NCI-H2081 treated with DMSO at 0.1 percent for 48 hours (cell line): ENCODE results near the gene SMAGP.
"Not testable (repeated sequence)": the region's sequence is repeated elsewhere in the genome, so short reads cannot be mapped to it uniquely, and the experiment has no call there.

ENCODE experiments used
- DNase-seq: peaks from one replicate; lab custom pipeline; 2025; lab: John Stamatoyannopoulos, UW

The SMAGP gene, protein sequence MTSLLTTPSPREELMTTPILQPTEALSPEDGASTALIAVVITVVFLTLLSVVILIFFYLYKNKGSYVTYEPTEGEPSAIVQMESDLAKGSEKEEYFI

DNA sequence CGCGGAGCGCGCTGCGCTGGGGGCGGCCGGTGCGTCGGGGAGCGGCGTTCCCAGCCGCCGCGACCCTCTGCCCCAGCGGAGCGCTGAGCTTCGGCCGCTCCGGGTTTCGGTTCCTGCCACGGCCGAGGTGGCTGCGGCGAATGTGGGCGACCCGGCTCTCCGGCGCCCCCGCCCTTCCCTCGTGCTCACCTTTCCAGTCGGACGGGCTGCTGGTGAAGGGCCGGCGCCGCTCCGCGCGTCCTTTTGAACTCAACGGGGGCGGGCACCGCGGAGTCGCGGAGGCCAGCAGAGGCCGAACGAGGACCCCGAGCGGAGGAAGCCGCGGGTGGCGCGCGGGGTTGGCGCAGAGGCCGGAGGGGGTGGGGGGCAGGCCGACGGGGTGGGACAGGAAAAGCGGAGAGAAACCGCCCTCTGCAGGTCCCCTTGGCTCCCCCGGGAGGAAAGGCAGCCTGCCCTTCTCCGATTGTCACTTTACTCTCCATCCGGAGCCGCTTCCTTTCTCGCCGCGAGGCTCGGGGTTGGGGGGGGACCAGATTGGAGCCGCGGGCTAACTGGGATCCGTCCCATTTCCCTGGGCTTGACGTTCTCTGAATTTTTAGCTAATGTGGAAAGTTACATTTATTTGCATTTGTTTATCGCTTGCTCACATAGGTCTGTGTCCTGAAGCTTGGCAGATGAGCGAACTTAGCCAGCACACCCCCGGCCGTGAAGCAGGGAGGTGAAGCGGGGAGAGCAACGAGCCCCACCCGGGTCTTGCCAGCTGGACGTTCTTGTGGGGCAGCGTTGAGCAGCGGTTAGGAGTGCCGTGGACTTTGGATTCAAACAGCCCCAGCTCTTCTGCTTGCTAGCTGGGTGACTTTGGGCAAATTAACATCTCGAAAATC, at the start of gene SMAGP:
SMAGP (minus strand) TSS at position 349 of the 884 bp plus-strand sequence. CDS start 1,137 bp downstream, outside the sequence.
- DNase-seq = no peak

DNA sequence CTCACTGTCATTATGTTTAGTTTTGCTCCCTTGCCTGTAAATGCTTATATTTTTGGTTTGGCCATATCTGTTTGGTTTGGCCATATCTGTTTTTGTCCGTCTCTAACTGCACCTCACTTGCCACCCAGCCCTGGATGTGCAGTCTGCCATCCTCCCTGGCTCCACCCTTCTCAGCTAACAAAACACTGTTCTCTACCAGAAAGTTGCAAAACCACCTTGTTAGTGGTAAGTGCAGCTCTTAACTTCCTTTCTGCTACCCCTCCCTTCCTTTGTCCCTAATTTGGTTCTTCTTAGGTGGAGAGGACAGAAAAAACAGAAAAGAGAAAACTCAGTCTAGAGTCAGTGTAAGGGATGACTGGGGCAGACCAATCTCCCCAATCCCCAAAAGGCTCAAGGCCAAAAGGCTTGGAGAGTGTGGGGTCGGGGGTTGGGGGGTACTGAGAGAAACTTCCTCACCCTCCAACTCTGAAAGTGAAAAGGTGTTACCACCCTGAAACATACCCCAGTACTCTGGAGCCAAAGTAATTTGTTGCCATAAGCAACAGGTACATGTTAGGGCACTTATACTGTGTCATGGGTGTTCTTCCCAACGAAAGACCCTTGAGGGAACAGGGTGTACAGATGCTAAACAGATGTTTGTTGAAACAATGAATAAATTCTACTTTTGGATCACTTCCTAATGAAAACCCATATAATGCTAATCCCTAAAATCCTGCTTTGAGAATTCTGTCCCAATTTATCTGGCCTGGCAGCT, 48.8 kb upstream of the SMAGP start:
- DNase-seq = no peak

DNA sequence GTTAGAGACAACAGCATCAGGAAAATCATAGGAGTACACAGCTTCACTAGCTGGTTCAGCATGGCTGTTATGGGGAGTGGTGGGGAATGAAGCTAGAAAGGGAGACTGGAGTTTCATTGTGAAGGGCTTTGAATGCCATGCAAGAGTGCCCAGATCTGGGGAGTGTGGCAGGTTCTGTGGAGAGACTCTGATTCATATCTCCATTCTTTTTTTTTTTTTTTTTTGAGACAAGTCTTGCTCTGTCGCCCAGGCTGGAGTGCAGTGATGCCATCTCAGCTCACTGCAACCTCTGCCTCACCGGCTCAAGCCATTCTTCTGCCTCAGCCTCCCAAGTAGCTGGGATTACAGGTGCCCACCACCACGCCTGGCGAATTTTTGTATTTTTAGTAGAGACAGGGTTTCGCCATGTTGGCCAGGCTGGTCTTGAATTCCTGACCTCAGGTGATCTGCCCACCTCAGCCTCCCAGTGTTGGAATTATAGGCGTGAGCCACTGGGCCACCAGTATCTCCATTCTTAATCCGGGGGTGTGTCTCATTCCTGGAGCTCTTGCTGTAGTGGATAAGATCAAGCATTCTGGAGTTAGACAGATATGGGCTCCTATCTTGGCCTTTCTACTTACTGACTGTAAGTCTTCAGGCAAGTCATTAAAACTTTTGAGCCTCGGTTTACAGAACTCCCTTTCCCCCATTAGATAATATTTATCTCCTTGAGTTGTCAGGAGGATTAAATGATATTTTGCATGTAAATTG, 48.0 kb upstream of the SMAGP start:
- DNase-seq = not testable (repeated sequence)

DNA sequence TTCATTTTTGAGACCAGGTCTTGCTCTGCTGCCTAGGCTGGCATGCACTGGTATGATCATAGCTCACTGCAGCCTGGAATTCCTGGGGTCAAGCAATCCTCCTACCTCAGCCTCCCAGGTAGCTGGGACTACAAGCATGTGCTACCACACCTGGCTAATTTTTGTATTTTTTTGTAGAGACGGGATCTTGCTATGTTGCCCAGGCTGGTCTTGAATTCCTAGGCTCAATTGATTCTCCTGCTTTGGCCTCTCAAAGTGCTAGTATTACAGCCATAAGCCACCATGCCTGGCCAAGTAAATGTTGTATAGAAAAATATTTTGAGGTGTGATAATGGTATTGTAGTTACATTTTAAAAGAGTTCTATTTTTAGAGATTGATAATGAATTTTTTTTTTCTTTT, 41.2 kb upstream of the SMAGP start:
- DNase-seq = no peak

DNA sequence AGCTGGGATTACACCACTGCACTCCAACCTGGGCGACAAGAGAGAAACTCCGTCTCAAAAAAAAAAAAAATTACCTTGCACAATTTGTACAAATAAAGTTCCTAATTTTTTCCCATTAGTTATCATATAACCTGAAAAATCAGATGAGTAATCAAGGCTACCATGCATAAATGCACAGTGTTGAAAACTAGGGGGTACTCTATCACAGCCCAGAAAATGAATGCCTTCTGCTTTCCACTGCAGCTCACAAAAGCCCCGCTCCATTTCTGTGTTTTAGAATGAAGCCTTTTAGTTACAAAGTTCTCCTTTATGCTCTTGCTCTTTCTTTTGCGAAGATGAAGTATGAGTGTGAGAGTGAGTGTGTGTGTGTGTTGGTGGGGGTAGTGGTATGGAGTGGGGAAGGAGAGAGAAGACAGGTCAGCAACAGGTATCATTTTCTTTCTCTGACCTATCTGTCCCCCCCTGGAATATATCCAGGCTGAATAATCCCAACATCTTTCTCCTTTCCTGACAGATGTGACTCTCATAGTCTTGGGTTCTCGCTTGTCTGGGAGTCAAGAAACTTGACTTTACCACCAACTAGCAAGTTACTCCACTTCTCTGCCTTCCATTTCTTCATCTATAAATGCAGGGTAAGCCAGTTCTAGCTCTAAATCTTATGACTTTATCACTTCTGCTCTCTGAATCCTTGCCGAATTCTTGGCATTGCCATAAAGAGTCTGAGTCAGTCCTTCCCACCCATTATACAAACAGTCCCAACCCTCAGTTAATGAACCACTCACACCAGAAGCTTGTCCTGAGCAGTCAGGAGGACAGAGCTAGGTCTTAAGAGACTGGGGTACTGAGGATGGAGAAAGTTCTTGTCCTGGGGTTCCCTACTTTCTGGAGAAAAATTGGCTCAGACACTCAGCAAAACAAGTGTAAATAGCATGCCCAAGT, 37.7 kb upstream of the SMAGP start:
- no peak for DNase-seq

DNA sequence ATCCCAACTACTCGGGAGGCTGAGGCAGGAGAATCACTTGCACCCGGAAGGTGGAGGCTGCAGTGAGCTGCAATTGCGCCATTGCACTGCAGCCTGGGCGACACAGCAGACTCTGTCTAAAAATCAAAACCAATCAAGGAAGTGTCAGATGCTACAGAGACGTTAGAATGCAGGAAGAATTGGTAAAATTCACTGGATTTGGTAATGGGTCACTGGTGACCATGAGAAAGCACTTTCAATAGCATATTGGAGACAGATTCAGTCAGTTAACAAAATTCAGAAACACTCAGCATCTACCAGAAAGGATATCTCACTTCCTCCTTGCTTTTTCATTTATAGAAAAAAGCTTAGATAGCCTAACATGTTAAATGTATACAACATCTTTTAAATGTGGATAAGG, 36.3 kb upstream of the SMAGP start:
- DNase-seq = no peak

DNA sequence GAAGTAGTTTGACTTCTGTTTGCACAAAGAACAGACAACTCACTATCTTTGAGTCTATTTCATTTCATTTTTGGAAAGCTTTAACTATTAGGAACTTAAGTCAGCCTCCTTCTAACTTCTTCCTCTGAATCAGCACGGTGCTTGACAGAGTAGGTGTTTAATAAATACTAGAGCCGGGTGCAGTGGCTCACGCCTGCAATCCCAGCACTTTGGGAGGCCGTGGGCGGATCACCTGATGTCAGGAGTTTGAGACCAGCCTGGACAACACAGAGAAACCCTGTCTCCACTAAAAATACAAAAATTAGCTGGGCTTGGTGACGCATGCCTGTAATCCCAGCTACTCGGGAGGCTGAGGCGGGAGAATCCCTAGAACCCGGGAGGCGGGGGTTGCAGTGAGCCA, 30.6 kb upstream of the SMAGP start:
- not testable (repeated sequence) for DNase-seq

DNA sequence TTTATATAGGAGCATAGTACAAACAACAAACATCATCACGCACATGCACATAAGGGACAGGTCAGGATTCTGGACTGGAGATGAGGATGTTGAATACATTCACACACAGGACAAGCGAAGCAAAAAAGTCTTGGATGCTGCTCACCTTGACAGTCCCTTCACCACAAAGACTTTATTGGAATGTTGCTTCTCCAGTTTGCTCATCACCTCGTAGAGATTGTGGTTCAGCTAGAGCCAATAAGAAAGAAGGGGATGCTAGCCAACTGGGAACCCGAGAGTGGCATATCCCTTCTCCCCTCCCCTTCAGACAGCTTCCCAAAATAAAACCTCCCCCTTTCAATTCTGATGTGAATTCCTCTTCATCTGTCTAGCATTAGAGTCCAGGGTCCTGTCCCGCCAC, 25.4 kb upstream of the SMAGP start:
- no peak for DNase-seq

DNA sequence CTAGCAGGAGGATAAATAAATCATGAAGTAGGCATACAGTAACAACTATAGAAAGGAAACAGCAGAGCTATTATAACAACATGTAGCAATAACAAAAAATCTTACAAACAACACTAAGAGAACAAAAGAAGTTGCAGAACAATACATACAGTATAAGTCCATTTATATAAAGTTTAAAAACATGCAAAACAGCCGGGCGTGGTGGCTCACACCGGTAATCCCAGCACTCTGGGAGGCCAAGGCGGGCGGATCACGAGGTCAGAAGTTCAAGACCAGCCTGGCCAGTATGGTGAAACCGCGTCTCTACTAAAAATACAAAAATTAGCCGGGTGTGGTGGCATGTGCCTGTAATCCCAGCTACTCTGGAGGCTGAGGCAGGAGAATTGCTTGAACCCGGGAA, 23.9 kb upstream of the SMAGP start:
- not testable (repeated sequence) for DNase-seq

DNA sequence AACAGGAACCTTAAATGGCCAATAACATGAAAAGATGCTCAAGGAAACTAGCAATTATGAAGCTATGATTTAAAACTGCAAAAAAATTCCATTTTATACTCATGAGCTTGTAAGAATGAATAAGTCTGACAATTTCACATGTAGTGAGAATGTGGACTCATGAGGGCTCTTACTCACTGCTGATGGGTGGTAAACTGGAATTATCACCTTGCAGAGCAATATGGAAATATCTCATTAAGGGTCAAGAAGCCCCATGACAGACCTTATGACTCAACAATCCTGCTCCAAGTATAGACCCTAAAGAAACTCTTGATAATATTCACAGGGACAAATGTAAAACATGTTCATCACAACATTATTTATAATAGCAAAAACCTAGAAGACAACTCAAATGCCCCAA, 23.5 kb upstream of the SMAGP start:
- no peak for DNase-seq

DNA sequence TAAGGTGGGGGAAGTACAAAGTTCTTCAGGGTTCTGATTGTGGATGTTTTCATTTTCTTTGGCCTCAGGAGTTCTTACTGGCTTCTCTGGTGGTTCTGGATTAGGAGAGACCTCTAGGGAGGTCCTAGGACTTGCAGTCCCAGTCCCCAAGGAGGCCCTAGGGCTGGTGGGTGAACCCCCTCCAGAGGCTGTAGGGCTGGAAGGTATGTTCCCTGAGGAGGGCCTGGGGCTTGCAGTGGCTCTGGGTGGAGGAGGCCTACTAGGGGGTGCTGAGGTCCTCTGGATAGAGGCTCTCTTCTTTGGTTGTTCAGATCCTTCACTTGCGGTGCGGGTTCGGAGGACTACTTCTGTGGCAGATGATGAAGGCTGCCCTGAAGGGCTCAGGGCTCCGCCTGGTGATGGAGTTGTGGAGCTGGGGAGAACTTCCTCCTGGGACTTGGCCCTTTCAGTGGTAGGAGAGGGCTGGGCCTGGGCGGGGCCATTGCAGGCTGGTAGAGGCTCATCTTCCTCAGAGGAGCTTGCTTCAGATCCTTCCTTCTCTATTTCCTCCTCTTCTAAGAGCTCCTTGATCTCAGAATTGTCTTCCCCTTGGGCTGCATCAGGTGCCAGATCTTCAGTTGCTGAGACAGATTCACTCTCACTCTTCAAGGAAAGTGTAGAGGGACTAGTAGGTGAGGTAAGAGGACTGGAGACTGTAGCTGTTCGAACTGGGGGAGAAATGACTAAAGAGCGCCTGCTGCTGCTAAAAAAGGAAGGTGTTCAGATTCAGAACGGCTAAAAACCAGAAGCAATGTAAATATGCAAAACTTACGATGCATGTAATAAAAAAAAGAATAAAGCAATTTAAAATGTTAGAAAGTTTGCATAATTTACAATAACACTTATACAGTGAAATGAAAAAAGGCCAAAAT, 21.6 kb upstream of the SMAGP start:
- not testable (repeated sequence) for DNase-seq

DNA sequence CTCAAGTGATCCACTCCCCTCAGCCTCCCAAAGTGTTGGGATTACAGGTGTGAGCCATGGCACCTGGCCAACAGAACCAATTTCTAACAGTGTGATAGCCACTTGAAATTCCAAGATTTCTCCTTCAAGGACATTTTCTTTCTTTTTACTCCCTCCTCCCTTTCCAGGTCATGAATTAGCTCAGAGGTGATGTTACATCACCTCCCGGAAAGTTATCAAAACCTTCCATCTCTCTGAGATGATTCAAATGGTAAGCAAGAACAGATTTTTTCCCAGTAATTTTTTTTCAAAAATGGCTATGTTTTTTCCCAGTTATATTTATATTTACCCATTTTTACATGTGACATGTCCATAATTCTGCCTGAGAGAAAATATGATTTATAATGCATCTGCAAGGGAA, 15.6 kb upstream of the SMAGP start:
- DNase-seq = no peak

DNA sequence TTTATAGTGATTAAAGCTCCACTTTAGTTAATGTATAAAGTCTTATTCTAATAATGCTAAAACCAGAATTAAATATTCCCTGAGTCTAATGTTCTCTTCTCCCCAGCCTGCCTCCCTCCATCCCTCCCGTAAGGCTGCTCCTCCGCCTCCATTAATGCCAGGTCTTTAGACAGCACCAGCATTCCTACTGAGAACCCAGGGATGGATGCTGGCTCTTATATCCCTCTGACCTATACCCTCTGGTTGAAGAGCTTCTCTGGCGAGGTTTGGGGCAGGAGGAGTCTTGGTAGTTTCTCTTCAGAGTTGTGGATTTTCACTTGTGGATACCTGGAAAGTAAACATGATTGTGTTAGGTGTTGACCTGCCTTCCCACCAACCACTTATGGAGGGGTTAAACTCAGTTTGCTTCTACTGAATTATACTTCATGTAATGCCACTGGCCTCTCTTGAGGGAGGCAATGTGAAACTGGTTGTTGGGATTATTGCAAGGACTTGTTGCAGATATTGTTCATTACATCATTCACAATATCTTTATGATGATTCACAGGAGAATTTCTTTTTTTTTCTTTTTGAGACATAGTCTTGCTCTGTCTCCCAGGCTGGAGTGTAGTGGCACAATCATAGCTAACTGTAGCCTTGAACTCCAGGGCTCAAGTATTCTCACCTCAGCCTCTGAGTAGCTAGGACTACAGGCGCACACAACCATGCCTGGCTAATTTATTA, 11.1 kb upstream of the SMAGP start:
- DNase-seq = no peak

DNA sequence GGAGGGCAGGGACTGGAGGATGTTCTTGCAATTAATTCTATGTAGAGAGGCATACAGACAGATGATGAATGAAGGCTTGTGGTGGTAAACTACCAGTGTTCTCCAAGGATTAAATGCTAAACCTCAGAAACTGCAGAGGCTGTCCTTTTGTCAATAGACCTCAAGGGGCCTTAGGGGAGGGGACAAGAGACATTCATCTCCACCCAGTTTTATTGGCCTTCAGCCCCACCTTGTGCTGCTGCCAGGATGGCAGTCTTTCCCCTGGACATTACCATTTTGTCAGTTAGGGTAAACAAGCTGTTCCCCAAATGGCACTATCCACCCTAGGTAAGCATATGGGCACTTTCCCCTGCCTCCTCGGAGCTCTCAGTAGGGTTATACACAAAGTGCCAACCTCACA, 4.9 kb upstream of the SMAGP start:
- no peak for DNase-seq

DNA sequence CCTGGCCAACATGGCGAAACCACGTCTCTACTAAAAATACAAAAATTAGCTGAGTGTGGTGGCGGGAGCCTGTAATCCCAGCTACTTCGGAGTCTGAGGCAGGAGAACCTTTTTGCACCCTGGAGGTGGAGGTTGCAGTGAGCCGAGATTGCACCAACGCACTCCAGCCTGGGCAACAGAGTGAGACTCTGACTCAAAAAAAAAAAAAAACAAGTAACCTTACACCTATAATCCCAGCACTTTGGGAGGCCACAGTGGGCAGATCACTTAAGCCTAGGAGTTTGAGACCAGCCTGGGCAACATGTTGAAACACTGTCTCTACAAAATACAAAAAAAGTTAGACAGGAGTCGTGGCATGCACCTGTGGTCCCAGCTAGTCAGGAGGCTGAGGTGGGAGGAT, 2.6 kb upstream of the SMAGP start:
- not testable (repeated sequence) for DNase-seq

DNA sequence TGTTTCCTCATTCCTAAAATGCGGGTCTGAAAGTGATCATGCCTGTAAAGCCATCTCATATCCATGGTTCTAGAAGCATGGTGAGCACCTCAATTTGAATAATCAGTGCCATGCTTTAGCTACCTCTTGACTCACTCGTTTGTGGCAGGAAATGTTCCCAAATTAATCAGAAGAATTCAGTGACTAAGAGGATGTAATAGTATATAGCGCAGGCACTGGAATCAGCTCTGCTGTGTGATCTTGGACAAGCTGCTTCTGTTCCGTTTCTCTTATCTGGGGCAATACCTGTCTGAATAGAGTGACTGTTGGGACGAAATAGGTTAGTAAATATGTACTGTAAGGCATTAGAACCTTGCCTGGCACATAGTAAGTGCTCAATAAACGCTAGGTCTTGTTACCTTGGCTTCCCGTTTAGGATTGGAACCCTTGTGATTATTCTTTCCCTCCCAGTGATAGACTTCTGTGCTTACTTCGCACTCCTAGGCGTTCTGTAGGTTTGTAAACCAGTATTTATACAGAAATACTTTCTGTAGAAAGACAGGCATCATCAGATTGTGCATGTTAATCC, 820 bp upstream of the SMAGP start:
- no peak for DNase-seq

DNA sequence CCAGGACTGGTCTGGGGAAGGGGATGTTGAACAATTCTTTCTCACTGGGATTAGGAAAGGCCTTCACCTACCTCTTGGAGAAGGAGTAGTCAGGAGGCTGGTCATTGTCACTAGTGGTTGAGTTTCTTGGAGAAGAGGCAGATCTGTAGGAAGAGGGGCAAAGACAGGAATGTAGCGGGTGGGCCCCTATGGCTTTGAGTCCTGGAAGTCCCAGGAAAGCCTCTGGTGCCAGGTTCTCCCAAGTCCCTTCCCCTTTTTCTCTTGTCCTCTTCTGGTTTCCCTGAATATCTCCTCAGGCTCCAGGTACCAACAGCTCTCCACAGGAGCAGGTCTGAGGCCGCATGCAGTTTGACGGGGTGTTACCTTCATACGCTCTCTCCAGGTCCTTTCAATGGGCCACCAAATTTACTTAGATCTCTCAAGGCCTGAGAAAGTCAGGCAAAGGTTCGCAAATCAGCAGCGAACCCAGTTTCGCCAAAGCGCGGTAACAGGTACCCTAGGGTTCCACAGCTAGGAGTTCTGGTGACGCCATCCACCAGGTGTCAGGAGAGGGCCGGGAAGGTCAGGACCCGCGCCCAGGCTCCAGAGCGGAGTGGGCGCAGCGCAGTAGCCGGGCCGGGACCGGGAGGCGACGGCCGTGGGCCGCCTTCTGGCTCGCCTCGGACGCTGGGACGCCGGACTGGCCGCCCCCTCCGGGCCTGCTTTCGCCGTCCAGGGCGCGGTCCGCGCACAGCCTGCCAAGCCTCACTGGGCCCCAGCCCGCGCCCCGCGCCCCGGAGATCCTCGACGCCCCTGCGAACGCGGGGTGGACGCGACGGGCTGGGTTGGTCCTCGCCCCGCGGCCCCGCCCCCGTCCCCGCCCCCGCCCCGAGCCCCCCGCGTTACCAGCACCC, 795 bp downstream of the SMAGP start:
- no peak for DNase-seq

DNA sequence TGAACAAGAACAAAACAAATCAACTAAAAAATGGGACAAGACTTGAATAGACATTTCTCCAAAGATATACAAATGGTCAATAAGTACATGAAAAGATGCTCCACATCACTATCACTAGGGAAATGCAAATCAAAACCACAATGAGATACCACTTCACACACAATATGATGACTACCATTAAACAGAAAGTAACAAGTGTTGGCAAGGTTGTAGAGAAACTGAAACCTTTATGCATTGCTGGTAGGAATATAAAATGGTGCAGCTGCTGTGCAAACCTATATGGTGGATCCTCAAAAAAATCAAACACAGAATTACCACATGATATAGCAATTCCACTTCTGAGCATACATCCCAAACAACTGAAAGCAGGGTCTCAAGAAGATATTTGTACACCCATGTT, 5.2 kb downstream of the SMAGP start:
- DNase-seq = no peak
